LNCAP (cell line): ENCODE measurements around the gene OR2C3.

Experiments
- CTCF ChIP-seq: fragments of 450-650 bp; IDR thresholded peaks from 2 replicates; pipeline ENCODE4 v1.5.1; 2017; ENCODE audit warnings: mild to moderate bottlenecking

The OR2C3 gene

DNA sequence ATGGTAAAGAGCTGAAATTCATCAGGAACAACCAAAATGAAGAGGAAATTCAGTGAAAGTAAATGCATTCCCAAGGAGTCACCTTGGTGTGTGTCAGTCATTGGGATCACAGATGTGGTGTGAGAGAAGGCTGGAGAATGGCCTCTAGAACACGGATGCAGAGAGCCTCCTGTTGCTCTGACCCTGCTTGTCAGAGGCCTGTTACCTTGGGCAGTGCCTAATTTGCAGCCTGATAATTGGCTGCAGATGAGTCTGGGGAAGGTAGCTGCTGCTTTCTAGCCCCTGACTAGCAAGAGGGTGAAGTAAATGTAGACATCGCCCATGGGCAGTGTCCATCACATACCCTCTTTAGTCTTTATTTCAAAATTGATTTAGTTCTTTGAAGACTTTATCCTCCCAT is 16.0 kb upstream of the OR2C3 start:
- TF ChIP-seq CTCF, result no peak

DNA sequence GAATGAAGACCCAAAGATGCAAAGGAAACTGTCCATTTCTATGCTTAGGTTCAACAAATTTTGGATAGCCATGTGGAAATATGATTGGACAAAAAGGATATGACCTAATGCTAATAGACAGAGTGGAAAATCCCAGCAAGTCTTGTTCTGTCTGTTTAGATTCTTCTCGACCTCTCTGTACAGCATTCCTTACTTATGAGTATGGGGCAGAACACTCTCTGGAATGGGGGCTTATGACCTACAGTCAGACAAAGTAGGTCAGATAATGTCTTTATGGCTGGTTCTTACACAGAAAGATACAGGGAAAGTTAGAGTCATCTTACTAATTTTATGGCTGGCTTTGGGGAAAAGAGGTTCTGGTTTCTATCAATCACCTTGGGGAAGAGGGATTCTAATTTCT is 15.5 kb upstream of the OR2C3 start:
- TF ChIP-seq CTCF, result no peak

GRCh38 chr1:247548769-247549182 is 12.5 kb upstream of the OR2C3 start, which contains the start of gene GCSAML:
Gene GCSAML (plus strand): TSS chr1:247549134. CDS start chr1:247549192, 58 bp downstream.
- no peak for TF ChIP-seq CTCF

DNA sequence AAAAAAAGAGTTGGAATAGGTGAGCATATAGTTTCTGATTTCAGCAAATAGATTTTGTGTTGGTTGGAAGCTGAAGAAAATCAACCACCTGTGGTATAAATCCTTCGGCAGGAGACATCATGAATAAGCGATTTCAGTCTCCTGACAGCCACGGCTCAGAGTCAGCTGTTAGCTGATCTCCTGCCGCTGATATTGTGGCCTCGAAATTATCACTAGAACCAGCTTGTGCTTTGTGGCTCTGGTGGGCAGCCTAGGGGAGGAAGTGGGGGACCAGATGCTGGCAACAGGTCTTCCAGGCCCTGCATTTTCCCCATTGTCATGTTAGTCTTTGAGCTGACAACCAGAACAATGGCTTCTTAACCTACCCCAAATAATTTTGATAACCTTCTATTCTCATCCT is 11.9 kb upstream of the OR2C3 start:
- no peak for TF ChIP-seq CTCF

DNA sequence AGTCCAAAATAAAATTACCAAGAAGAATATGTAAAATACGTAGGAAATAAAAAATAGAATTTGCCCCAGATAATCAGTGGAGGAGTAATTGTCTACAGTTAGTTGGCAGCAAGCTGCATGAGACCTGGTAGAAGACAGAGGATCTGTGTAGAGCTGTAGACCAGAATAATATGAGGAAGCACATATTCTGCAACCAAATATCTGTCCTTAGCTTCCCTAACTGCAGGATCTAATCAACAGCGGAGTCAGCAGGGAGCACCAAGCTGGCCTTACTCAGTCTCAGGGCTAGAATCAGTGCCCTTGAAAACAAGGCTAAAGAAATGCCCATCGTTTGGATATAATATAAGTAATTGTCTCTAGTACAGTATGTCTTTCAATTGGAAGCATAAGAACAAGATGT is 6.6 kb upstream of the OR2C3 start:
- no peak for TF ChIP-seq CTCF

DNA sequence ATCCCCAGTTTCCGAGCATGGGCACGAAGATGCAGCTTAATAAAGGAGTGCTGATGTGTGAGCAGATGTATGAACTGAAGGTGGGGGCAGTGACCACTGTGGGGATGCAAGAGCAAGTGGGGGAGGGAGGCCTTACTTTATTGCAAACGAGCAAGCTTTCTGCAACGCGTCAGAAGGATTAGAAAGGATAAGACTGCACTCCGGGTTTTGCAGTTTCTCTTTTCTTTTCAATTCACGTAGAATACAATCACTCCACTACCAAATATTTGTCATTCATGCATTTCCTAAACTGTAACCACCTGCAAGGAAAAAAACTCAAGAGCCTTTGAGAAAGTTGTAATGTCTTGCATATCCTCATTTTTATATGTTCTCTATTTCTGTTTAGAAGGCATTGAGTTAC is 4.3 kb upstream of the OR2C3 start:
- TF ChIP-seq CTCF, result no peak

DNA sequence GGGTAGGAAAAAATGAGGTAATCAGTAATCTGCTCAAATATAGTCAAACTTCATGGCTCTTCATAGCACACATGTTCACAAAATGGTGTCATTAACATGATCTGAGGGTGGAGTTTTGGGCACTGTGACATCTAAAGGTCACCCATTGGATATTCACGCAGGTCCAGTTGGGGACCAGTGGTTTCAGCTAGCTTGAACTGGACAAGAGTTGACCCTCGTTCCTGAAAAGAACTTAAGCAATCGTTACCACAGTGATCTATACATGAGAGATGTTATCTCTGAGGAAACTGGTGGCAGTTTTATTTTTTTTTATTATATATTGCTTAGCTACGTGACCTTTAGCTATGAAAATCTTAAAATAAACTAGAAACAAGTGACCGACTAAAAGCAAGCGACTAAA is 3.0 kb upstream of the OR2C3 start:
- TF ChIP-seq CTCF, result no peak

DNA sequence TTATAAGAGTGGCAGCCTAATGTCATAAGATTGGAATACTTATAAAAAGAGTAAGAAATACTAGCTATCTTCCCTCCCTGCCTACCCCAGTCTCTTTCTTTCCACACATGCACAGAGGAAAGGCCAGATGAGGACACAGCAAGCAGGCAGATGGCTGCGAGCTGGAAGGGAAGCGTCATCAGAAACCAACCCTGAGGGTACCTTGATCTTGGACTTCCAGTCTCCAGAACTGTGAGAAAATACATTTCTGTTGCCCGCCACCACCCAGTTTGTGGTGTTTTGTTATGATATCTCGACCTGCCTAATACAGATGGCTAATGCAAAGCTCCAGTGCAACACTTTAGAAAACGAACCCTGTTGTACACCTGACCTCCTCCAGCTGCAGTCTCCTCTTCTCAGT is 2.3 kb upstream of the OR2C3 start:
- no peak for TF ChIP-seq CTCF
